Urinary bladder (tissue), 4 donors: ENCODE data around the gene CFD. TPM values are rescaled to one million over a fixed set of nuclear protein-coding genes. Genes with fewer than 3 reads are reported as not detected.

Experiments
- DNase-seq: peaks from one replicate; pipeline ENCODE4 v3.0.0-alpha.2; 2015; ENCODE audit errors: extremely low spot score
- H3K27ac ChIP-seq: one replicate; pipeline ENCODE4 v1.5.1; 2013; ENCODE audit warnings: low read depth, mild to moderate bottlenecking, moderate library complexity
- H3K36me3 ChIP-seq: one replicate; pipeline ENCODE4 v1.6.1; 2013; ENCODE audit warnings: mild to moderate bottlenecking, moderate library complexity; ENCODE audit not compliant: insufficient read depth
- H3K4me1 ChIP-seq: one replicate; pipeline ENCODE4 v1.6.1; 2013; ENCODE audit warnings: mild to moderate bottlenecking, moderate library complexity; ENCODE audit not compliant: insufficient read depth
- H3K4me3 ChIP-seq: one replicate; pipeline ENCODE4 v1.5.1; 2013; ENCODE audit warnings: low read depth, low read length
- WGBS: extraction: QIAGEN DNeasy Blood & Tissue Kit; methylation state at CpG from one replicate; pipeline ENCODE4 v1.1.7; 2013; 5-methylcytosine and 5-hydroxymethylcytosine counted together
- polyA plus RNA-seq: library from polyadenylated mRNA; stranded (reverse); fragments of 200-250 nt; gene quantifications from one replicate; pipeline ENCODE4 v1.2.3, GENCODE V29; 2013
- total RNA-seq: library from RNA; depleted of rRNA; stranded (reverse); fragments of >200 nt; gene quantifications from one replicate; pipeline ENCODE4 v1.2.3, GENCODE V29; 2014
- donor health status: healthy with polysubstance abuse.
- donor health status: healthy.

The CFD gene
- total and polyA plus RNA-seq, 2 donors, result 84.4 to 2,164 TPM

- Histone ChIP-seq H3K27ac (no peak overlapping the region), H3K4me1 (no peaks in the 10 kb centered on the region), H3K4me3 (no peak overlapping the region), H3K36me3 (peaks cover 2% of the 10 kb centered on the region)
- no peak for DNase-seq
- WGBS, result 78% methylated on average over 16 of the region's 16 CpGs
Observed at GRCh38 chr19:867301-867793, 7.9 kb downstream of the CFD start.

DNA sequence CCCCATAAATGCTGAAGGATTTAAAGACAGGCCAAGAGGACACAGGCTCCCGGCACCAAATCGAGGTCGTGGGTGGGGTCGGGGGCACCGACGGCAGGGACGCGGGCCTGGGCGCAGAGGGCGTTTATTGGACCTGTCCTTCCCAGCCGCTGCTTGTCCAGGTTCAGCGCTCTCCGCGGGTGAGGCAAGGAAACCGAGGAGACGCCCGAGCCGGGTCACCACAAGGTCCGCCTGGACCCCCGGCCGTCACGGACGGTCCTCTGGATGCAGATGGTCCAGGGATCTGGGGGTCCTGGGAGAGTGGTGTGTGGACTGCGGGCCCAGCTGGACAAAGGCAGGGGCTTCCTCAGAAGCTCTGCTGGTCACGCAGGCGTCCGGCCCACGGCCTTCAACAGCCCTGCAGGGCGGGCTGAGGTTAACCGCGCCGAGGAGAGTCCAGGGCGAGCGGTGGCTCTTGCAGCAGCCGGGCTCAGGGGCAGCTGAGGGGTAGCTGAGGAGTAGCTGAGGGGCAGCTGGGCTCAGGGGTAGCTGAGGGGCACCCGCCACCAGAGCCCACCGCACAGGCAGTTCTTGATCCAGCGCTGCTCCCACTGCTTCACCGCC lies 8.5 kb downstream of the CFD start:
- WGBS, result 93% methylated on average over 39 of the region's 39 CpGs
- no peak overlapping the region for H3K4me3 ChIP-seq
- H3K27ac ChIP-seq, result no peak overlapping the region
- DNase-seq, result no peak
- peaks cover 2% of the 10 kb centered on the region for H3K36me3 ChIP-seq
- no peaks in the 10 kb centered on the region for H3K4me1 ChIP-seq

DNA sequence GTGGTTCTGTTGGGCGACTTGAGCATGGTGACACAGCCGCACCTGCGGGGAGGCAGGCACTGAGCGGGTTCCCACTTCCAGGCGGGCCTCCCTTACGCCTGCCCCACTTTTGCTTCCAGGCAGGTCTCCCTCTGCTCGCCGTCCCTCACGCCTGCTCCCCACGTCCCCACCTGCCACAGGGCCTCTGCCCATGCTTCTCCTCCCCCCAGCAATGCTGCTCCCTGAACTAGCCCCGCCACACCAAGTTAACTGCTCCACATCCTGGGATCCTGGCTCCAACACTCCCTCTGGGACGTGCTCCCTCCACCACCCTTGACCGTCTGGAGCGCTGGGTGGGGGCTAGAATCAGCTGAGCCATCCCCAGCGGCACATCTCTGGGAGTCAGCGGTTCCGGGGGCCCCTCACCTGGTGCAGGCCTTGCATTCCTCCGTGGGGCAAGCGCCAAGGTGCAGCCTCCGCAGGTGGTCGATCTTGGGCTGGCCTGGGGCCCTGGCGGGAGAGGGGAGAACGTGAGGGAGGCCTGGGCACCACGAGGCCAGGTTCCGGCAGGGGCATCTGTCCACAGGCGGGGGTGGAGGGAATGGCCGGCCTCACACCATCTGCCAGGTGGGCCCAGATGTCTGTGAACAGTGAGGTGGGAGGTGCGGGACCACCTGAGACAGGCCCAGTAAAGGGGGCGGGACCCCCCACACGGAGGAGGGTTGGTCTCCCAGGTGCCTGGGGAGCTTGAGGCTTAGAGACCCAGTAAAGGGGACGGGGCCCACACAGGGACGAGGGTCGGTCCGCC lies 9.2 kb downstream of the CFD start:
- H3K27ac ChIP-seq, result peak overlapping the region; percentile 83
- DNase-seq, result no peak
- H3K4me3 ChIP-seq, result no peak overlapping the region
- WGBS, result 87% methylated on average over 34 of the region's 34 CpGs
- H3K36me3 ChIP-seq, result peaks cover 2% of the 10 kb centered on the region
- H3K4me1 ChIP-seq, result no peaks in the 10 kb centered on the region

GRCh38 chr19:869245-870177 lies 10.0 kb downstream of the CFD start:
- H3K4me1 ChIP-seq, result no peaks in the 10 kb centered on the region
- peak overlapping the region; percentile 83 for H3K27ac ChIP-seq
- peaks cover 2% of the 10 kb centered on the region for H3K36me3 ChIP-seq
- no peak for DNase-seq
- 45% methylated on average over 29 of the region's 29 CpGs for WGBS
- H3K4me3 ChIP-seq, result no peak overlapping the region

GRCh38 chr19:870314-870713 lies 10.8 kb downstream of the CFD start:
- Histone ChIP-seq H3K4me3 (no peak overlapping the region), H3K36me3 (peaks cover 2% of the 10 kb centered on the region), H3K4me1 (no peaks in the 10 kb centered on the region), H3K27ac (no peak overlapping the region)
- DNase-seq, result no peak
- 89% methylated on average over 8 of the region's 8 CpGs for WGBS

- 65% methylated on average over 28 of the region's 28 CpGs for WGBS
- no peak overlapping the region for H3K27ac ChIP-seq
- no peak overlapping the region for H3K4me3 ChIP-seq
Observed at GRCh38 chr19:870963-871401, 11.5 kb downstream of the CFD start.

GRCh38 chr19:871446-872265 lies 12.2 kb downstream of the CFD start:
- Histone ChIP-seq H3K27ac (peak overlapping the region; percentile 80), H3K4me3 (no peak overlapping the region), H3K36me3 (peaks cover 2% of the 10 kb centered on the region), H3K4me1 (no peaks in the 10 kb centered on the region)
- 89% methylated on average over 24 of the region's 33 CpGs for WGBS
- no peak for DNase-seq

More at GRCh38 chr19:870963-871401, 11.5 kb downstream of the CFD start:
- H3K4me1 ChIP-seq, result no peaks in the 10 kb centered on the region
- peaks cover 2% of the 10 kb centered on the region for H3K36me3 ChIP-seq
- no peak for DNase-seq

- 71% methylated on average over 27 of the region's 27 CpGs for WGBS
- peak overlapping the region; percentile 80 for H3K27ac ChIP-seq
- H3K4me3 ChIP-seq, result no peak overlapping the region
- H3K4me1 ChIP-seq, result no peaks in the 10 kb centered on the region
- H3K36me3 ChIP-seq, result peaks cover 2% of the 10 kb centered on the region
- no peak for DNase-seq
Observed at GRCh38 chr19:872266-872951, 12.9 kb downstream of the CFD start.

DNA sequence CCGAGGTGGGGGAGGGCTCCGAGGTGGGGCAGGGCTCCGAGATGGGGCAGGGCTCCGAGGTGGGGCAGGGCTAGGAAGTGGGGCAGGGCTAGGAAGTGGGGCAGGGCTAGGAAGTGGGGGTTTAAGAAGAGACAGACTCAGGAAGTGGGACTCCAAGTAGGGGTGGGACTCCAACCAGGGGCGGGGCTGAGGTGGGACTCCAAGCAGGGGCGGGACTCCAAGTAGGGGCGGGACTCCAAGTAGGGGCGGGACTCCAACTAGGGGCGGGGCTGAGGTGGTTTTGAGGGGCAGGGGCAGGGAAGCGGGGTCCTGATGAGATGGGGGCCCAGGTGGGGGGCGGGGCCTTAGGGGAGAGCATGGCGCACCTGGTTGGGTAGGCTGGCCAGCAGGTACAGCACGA lies 13.6 kb downstream of the CFD start:
- DNase-seq, result no peak
- no peak overlapping the region for H3K27ac ChIP-seq
- H3K36me3 ChIP-seq, result peaks cover 2% of the 10 kb centered on the region

GRCh38 chr19:873561-874041 lies 14.1 kb downstream of the CFD start:
- WGBS, result 92% methylated on average over 22 of the region's 22 CpGs
- no peak for DNase-seq
- Histone ChIP-seq H3K4me3 (no peak overlapping the region), H3K4me1 (no peaks in the 10 kb centered on the region), H3K27ac (no peak overlapping the region), H3K36me3 (peaks cover 2% of the 10 kb centered on the region)

More for the DNA sequence above, 13.6 kb downstream of the CFD start:
- Histone ChIP-seq H3K4me3 (no peak overlapping the region), H3K4me1 (no peaks in the 10 kb centered on the region)
- WGBS, result 90% methylated on average over 9 of the region's 13 CpGs

- Histone ChIP-seq H3K36me3 (peaks cover 2% of the 10 kb centered on the region), H3K4me1 (no peaks in the 10 kb centered on the region), H3K4me3 (no peak overlapping the region), H3K27ac (no peak overlapping the region)
- 94% methylated on average over 28 of the region's 28 CpGs for WGBS
- no peak for DNase-seq
Observed at GRCh38 chr19:875265-875879, 15.9 kb downstream of the CFD start.

GRCh38 chr19:876089-876488 lies 16.6 kb downstream of the CFD start:
- Histone ChIP-seq H3K4me1 (no peaks in the 10 kb centered on the region), H3K4me3 (no peak overlapping the region), H3K27ac (no peak overlapping the region), H3K36me3 (peaks cover 1% of the 10 kb centered on the region)
- no peak for DNase-seq
- 78% methylated on average over 18 of the region's 18 CpGs for WGBS
